Femur (tissue), 1 donor: Measurements from ENCODE around the gene ABLIM2.

Source experiments
- DNase-seq: peaks from one replicate; pipeline ENCODE4 v3.0.0-alpha.2; 2017

ABLIM2 gene

GRCh38 chr4:8066336-8066931 lies 92.2 kb downstream of the ABLIM2 start:
- no peak for DNase-seq

- no peak for DNase-seq
These were observed 94.5 kb downstream of the ABLIM2 start for GRCh38 chr4:8063974-8064563.

DNA sequence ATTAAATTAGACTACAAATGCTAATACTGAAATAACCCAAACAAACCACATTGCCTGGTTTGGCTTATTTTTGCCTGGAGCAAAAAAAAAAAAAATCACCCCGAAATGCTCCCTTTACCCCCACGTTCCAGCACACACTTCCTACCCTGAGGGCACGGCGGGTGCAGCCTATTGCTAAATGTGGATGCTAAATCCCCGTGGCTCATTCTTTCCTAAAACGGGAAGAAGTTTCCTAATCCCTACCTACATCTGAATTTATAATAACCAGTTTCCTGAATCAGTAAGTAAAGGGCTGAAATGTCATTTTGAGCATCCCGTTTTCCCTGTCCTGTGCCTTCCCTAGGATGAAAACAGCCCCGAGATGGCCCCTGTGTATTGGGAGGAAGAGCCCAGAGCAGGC lies 97.0 kb downstream of the ABLIM2 start:
- no peak for DNase-seq

- DNase-seq = no peak
These were observed 97.5 kb downstream of the ABLIM2 start for GRCh38 chr4:8061145-8061544.

GRCh38 chr4:8060632-8061031 lies 98.0 kb downstream of the ABLIM2 start:
- no peak for DNase-seq

DNA sequence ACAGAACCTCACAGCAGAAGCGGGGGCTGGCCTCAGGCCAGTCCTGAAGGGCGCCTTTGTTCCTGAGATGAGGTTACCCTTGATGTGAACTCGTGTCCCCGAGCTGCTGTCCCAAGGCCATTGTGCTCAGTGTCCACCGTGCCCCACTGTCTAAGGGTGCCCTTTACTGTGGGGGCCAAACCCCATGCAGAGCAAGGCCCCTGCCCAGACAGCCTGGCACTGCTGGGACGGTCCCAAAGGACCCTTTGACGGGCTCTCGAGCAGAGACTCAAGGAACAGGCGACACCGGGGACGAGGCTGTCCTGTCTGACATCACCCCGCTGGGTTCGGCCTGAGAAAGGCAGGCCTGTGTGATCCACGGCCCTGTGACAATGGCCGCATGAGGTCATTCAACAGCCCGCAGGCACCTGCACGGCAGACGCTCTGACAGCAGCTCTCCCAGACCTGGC lies 100.6 kb downstream of the ABLIM2 start:
- no peak for DNase-seq

- DNase-seq = no peak
These were observed 103.4 kb downstream of the ABLIM2 start for GRCh38 chr4:8055206-8055605.

GRCh38 chr4:8053688-8054449 lies 104.7 kb downstream of the ABLIM2 start:
- no peak for DNase-seq

DNA sequence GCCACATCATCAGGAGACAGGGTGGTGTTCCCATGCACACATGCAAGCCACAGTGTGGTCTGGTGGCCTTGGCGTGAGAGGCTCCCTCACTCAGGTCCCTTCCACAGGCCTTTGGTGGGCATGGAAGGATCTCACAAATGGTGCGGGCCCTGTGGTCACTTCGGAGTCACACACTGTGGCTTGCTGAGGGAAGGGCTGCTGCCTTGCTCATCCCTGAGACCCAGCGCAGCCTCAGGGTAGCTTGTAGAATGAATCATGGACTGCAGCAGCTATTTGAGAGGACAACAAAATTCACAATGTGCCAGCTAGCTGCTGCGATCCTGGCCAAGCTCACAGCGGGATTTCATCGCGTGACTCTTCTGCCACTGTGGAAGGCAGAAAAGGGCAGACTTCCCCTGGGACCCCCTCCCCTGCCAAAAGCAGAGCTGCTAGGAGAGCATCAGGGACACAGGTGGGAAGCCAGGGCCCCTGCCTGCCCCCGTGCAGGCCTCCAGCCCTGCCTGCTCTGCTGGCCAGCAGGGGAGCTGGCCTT lies 106.4 kb downstream of the ABLIM2 start:
- no peak for DNase-seq

DNA sequence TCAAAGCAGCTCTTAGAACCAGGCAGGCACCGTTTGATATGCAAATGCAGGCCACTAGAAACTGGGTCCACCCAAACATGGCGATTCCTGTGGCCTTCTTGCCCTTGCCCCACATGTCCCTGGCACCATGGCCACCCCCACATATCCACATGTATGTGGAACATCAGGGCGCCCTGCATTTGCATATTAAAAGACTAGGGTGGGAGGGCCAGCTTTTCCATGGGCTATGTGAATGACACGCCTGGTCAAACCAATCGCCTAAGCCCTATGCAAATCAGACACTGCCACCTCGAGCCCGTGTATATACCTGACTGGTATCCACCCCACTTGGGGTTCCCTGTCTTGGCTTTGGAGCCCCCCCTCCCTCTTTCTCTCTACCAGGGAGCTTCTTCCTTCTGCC lies 107.0 kb downstream of the ABLIM2 start:
- no peak for DNase-seq

DNA sequence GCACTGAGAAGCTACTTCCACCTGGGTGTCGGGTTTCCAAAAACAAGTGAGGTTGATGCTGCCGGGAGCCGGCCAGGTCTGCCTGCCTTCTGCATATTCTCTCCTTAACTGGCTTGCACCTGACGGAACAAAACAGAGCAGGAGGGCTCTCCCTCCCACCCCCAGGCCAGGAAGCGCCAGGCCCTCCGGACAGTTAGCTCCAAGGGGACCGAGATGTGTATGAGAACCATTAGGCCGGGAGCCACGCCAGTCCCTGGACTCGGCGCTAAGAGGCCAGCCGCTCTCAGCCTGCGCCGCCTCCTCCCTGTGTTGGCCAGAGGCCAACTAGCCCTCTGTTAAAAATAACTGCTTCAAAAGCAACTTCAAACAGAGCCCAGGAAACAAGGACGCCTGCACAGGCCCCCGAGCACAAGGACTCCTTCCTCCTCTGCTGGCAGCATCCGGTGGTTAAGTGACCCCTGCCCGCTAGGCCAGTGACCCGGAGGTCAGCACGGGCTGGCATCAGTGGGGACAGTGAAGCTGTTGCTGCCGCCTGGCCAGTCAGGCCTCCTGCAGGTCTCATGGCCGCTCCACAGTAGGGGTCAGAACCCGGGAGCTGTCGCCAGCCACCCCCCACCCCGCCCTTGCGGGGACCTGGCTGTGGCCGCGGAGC lies 107.9 kb downstream of the ABLIM2 start:
- DNase-seq = peak; percentile 83

DNA sequence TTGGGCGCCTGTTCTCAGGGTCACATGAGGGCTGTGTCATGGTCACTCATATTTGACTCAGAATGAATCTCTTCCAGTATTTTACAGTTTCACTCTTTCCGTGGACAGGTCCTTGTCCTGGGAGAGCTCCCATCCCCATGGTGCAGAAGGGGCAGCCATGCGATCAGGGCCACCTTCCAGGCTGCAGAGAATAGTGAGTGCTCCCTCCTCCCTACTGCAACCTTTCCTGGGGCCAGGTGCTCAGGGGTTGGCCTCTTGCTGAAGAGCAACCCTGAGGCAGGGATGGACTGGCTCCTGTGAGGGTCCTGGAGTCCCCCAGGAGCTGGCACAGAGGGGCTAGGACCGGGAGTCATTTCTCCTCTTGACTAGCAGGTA lies 108.4 kb downstream of the ABLIM2 start:
- DNase-seq = no peak

GRCh38 chr4:8048856-8049676 lies 109.5 kb downstream of the ABLIM2 start:
- no peak for DNase-seq

- DNase-seq = no peak
These were observed 110.6 kb downstream of the ABLIM2 start for GRCh38 chr4:8047837-8048678.

GRCh38 chr4:8046925-8047541 lies 111.6 kb downstream of the ABLIM2 start:
- no peak for DNase-seq

DNA sequence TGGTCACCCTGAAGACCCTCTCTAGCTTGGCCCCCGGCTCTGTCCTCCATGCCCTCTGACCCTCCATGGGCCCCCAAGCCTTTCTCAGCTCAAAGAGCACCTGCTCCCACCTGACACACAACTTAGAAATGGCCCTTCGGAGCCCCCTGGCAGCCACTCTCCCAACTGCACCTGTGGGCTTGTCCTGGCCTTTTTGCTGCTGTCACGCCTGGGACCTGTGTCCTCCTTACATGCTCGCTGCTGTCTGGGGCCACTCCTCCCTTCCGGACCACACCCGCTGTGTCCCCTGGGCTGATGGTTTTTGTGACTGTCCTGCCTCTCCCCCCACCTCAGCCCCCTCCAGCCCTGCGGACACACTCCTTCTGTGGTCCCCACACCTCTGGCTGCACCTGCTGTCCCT lies 112.7 kb downstream of the ABLIM2 start:
- no peak for DNase-seq

- DNase-seq = no peak
These were observed 113.9 kb downstream of the ABLIM2 start for GRCh38 chr4:8044699-8045098.

- DNase-seq = no peak
These were observed 114.4 kb downstream of the ABLIM2 start for GRCh38 chr4:8044244-8044643.

GRCh38 chr4:8043596-8043995 lies 115.0 kb downstream of the ABLIM2 start:
- DNase-seq = no peak

- DNase-seq = no peak
These were observed 116.7 kb downstream of the ABLIM2 start for GRCh38 chr4:8041868-8042267.

DNA sequence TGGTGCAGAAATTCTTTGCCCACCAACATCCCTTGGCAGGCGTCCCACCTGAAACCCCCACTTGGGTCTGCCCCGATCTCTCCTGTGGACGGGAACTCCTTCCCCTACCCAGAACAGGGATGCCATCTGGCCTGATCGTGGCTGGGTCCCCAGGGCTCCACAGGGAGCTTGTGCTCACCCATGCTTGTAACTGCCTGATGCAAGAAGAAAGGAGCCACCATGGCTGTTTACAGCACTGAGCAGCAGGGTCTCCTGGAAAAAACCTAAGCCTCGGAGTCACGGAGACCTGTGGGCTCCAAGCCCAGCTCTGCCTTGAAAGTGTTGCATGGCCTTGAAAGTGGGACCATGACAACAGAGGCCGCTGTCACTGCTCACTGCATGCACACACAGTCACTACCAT lies 117.4 kb downstream of the ABLIM2 start:
- no peak for DNase-seq
